Esophagus muscularis mucosa (tissue), 4 donors: Measurements from ENCODE around the gene VSIG10L2. TPM values are rescaled to one million over a fixed set of nuclear protein-coding genes. Genes with fewer than 3 reads are reported as not detected.

Experiments used
- DNase-seq: peaks from one replicate; pipeline ENCODE4 v3.0.0-alpha.2; 2017; ENCODE audit errors: extremely low spot score
- H3K27ac ChIP-seq, 4 donors: fragments of 200-600 bp; sonication (generic); replicated peaks in 1 of 4; 1 replicate in 3 of 4; 2 replicates in 1 of 4; pipeline ENCODE4 v1.5.1; 2016 to 2019; ENCODE audit warnings: mild to moderate bottlenecking in 1 of 4
- H3K27me3 ChIP-seq, 4 donors: fragments of 200-600 bp; sonication (generic); one replicate each; pipeline versions ENCODE4 v1.5.1 to v1.6.0; 2016 to 2019
- H3K36me3 ChIP-seq, 4 donors: fragments of 200-600 bp; sonication (generic); one replicate each; pipeline ENCODE4 v1.5.1; 2016 to 2019
- H3K4me1 ChIP-seq, 4 donors: fragments of 200-600 bp; sonication (generic); one replicate each; pipeline ENCODE4 v1.5.1; 2016 to 2019
- H3K4me3 ChIP-seq, 4 donors: fragments of 200-600 bp; sonication (generic); 1 replicate in 2 of 4; 2 replicates in 2 of 4; pipeline ENCODE4 v1.5.1; 2016 to 2019; ENCODE audit warnings: mild to moderate bottlenecking in 4 of 4, moderate library complexity in 1 of 4
- H3K9me3 ChIP-seq, 4 donors: fragments of 200-600 bp; sonication (generic); 1 replicate in 3 of 4; 2 replicates in 1 of 4; pipeline ENCODE4 v1.5.1; 2016 to 2019
- CTCF ChIP-seq, 3 experiments: fragments of 200-600 bp in 2 of 3; fragments of 450-650 bp in 1 of 3; sonication (generic) in 2 of 3; IDR thresholded peaks; one replicate each; pipeline ENCODE4 v1.5.1; 2017 to 2019; ENCODE audit warnings: antibody characterized with exemption in 3 of 3, mild to moderate bottlenecking in 2 of 3, moderate library complexity in 1 of 3
- EP300 ChIP-seq: sonication (generic); formaldehyde crosslinking; IDR thresholded peaks from one replicate; pipeline ENCODE4 v1.6.1; 2017; ENCODE audit warnings: antibody characterized with exemption
- POLR2A ChIP-seq: fragments of 450-650 bp; IDR thresholded peaks from one replicate; pipeline ENCODE4 v1.6.1; 2017; ENCODE audit warnings: antibody characterized with exemption, moderate library complexity, mild to moderate bottlenecking, low read depth
- POLR2AphosphoS5 ChIP-seq, 2 donors: sonication (generic); formaldehyde crosslinking; IDR thresholded peaks; one replicate each; pipeline ENCODE4 v1.6.1; 2017; ENCODE audit warnings: antibody characterized with exemption in 2 of 2
- WGBS: methylation state at CpG from one replicate; pipeline ENCODE4 v1.1.5; 2018; 5-methylcytosine and 5-hydroxymethylcytosine counted together
- intact Hi-C: fragments of 100-400 bp; cut with DNase I; formaldehyde crosslinking; loops from one replicate; pipeline ENCODE4 v1.15.1; 2023
- total RNA-seq, 4 donors: library from RNA; depleted of rRNA; stranded (reverse); fragments of >200 nt; gene quantifications; one replicate each; pipeline versions ENCODE4 v1.1.0 to v1.2.1, GENCODE V29; 2016

The VSIG10L2 gene
- total RNA-seq, 4 donors from 2014 or later = 0.33 to 0.57 (median 0.39) TPM; not detected in 1

- intact Hi-C loops = no loop called here
- WGBS = 86% methylated on average over 7 of the region's 9 CpGs
- TF ChIP-seq CTCF (IDR thresholded peaks at IDR 0.05) (no peak), POLR2AphosphoS5 (IDR thresholded peaks at IDR 0.05) (no peak), POLR2A (no peak), EP300 (no peak)
- H3K36me3 ChIP-seq = no peaks in the 10 kb centered on the region
- H3K27ac ChIP-seq = no peak overlapping the region
- no peak overlapping the region for H3K4me3 ChIP-seq
- H3K9me3 ChIP-seq = no peaks in the 10 kb centered on the region
- H3K27me3 ChIP-seq = no peaks in the 10 kb centered on the region
- DNase-seq = no peak
- H3K4me1 ChIP-seq = peaks cover 0 to 9% (median 4%) of the 10 kb centered on the region in 4 donors
Measured at GRCh38 chr11:125932301-125932700, 13.5 kb upstream of the VSIG10L2 start.

GRCh38 chr11:125933030-125933813, 12.6 kb upstream of the VSIG10L2 start:
- DNase-seq = no peak
- no peak for TF ChIP-seq POLR2AphosphoS5 (IDR thresholded peaks at IDR 0.05)
- no peaks in the 10 kb centered on the region for H3K9me3 ChIP-seq
- intact Hi-C loops = no loop called here
- 86% methylated on average over 12 of the region's 12 CpGs for WGBS
- H3K27ac ChIP-seq = no peak overlapping the region
- H3K36me3 ChIP-seq = no peaks in the 10 kb centered on the region
- H3K4me1 ChIP-seq = peaks cover 0 to 13% (median 5%) of the 10 kb centered on the region in 4 donors
- H3K27me3 ChIP-seq = no peaks in the 10 kb centered on the region
- H3K4me3 ChIP-seq = no peak overlapping the region

GRCh38 chr11:125934473-125934872, 11.4 kb upstream of the VSIG10L2 start:
- Histone ChIP-seq H3K27me3 (no peaks in the 10 kb centered on the region), H3K36me3 (no peaks in the 10 kb centered on the region), H3K27ac (no peak overlapping the region), H3K9me3 (no peaks in the 10 kb centered on the region), H3K4me3 (no peak overlapping the region), H3K4me1 (peaks cover 0 to 26% (median 17%) of the 10 kb centered on the region in 4 donors)
- DNase-seq = no peak
- TF ChIP-seq EP300 (no peak), POLR2AphosphoS5 (IDR thresholded peaks at IDR 0.05) (no peak), CTCF (IDR thresholded peaks at IDR 0.05) (no peak), POLR2A (no peak)
- 93% methylated on average over 8 of the region's 8 CpGs for WGBS
- intact Hi-C loops = no loop called here

- Histone ChIP-seq H3K27me3 (no peaks in the 10 kb centered on the region), H3K27ac (no peak overlapping the region), H3K9me3 (no peaks in the 10 kb centered on the region), H3K4me3 (no peak overlapping the region), H3K4me1 (peaks cover 0 to 29% (median 17%) of the 10 kb centered on the region in 4 donors), H3K36me3 (no peaks in the 10 kb centered on the region)
- DNase-seq = no peak
- TF ChIP-seq CTCF (IDR thresholded peaks at IDR 0.05) = no peak
- TF ChIP-seq POLR2AphosphoS5 (IDR thresholded peaks at IDR 0.05) = no peak
- no peak for TF ChIP-seq EP300
- TF ChIP-seq POLR2A = no peak
- intact Hi-C loops = no loop called here
- 100% methylated on average over 2 of the region's 2 CpGs for WGBS
Measured at GRCh38 chr11:125935056-125935455, 10.8 kb upstream of the VSIG10L2 start.

- peaks cover 0 to 29% (median 17%) of the 10 kb centered on the region in 4 donors for H3K4me1 ChIP-seq
- DNase-seq = no peak
- no peak overlapping the region for H3K27ac ChIP-seq
- no peaks in the 10 kb centered on the region for H3K36me3 ChIP-seq
- intact Hi-C loops = no loop called here
- no peaks in the 10 kb centered on the region for H3K27me3 ChIP-seq
- H3K9me3 ChIP-seq = no peaks in the 10 kb centered on the region
- 50% methylated on average over 12 of the region's 12 CpGs for WGBS
- TF ChIP-seq CTCF (IDR thresholded peaks at IDR 0.05) (no peak), POLR2AphosphoS5 (IDR thresholded peaks at IDR 0.05) (no peak), POLR2A (no peak)
- H3K4me3 ChIP-seq = no peak overlapping the region
Measured at GRCh38 chr11:125935618-125936199, 10.1 kb upstream of the VSIG10L2 start.
